ENCODE measurements around the gene TUBA4A. TPM values are rescaled to one million over a fixed set of nuclear protein-coding genes. Genes with fewer than 3 reads are reported as not detected.

TUBA4A gene
- total RNA-seq, 2 donors from 2014 or later = 43.5 to 51.2 TPM

- Histone ChIP-seq H3K27me3 (replicated peaks; ENCODE audit: insufficient read depth) (no peaks in the 10 kb centered on the region), H3K27ac (no peak overlapping the region), H3K9me3 (no peaks in the 10 kb centered on the region), H3K36me3 (peaks cover 0 to 16% of the 10 kb centered on the region in 2 donors), H3K4me1 (replicated peaks) (peaks cover 16% of the 10 kb centered on the region), H3K4me3 (no peak overlapping the region)
- intact Hi-C loops (cut with DNase I) = no loop called here
- DNase-seq (ENCODE audit: low spot score) = no peak
- 85% methylated on average over 16 of the region's 16 CpGs for WGBS
- TF ChIP-seq POLR2A (IDR thresholded peaks at IDR 0.05) = no peak
- no peak for TF ChIP-seq POLR2AphosphoS5 (IDR thresholded peaks at IDR 0.05)
- no peak for TF ChIP-seq CTCF (IDR thresholded peaks at IDR 0.05)
Measured at GRCh38 chr2:219284501-219285372, 31.0 kb upstream of the TUBA4A start.

- DNase-seq (ENCODE audit: low spot score) = no peak
- intact Hi-C loops (cut with DNase I) = no loop called here
- H3K27me3 ChIP-seq (replicated peaks; ENCODE audit: insufficient read depth) = no peaks in the 10 kb centered on the region
- no peak overlapping the region for H3K4me3 ChIP-seq
- TF ChIP-seq POLR2A (IDR thresholded peaks at IDR 0.05) (no peak), CTCF (IDR thresholded peaks at IDR 0.05) (no peak), POLR2AphosphoS5 (IDR thresholded peaks at IDR 0.05) (no peak)
- 90% methylated on average over 17 of the region's 17 CpGs for WGBS
- H3K27ac ChIP-seq = no peak overlapping the region
- H3K36me3 ChIP-seq = peaks cover 0 to 16% of the 10 kb centered on the region in 2 donors
- no peaks in the 10 kb centered on the region for H3K9me3 ChIP-seq
- H3K4me1 ChIP-seq (replicated peaks) = peaks cover 22% of the 10 kb centered on the region
Measured at GRCh38 chr2:219282943-219283581, 29.3 kb upstream of the TUBA4A start.

- intact Hi-C loops (cut with DNase I) = no loop called here
- no peak overlapping the region for H3K27ac ChIP-seq
- DNase-seq (ENCODE audit: low spot score) = no peak
Measured at GRCh38 chr2:219282375-219282774, 28.7 kb upstream of the TUBA4A start.

GRCh38 chr2:219281588-219281987 is 27.9 kb upstream of the TUBA4A start:
- H3K27ac ChIP-seq = peak overlapping the region; percentile 16 to 94
- no peaks in the 10 kb centered on the region for H3K9me3 ChIP-seq
- 71% methylated on average over 8 of the region's 8 CpGs for WGBS
- intact Hi-C loops (cut with DNase I) = no loop called here
- no peaks in the 10 kb centered on the region for H3K27me3 ChIP-seq (replicated peaks; ENCODE audit: insufficient read depth)
- H3K4me1 ChIP-seq (replicated peaks) = peaks cover 22% of the 10 kb centered on the region
- peaks cover 0 to 16% of the 10 kb centered on the region in 2 donors for H3K36me3 ChIP-seq
- H3K4me3 ChIP-seq = no peak overlapping the region
- no peak for TF ChIP-seq POLR2AphosphoS5 (IDR thresholded peaks at IDR 0.05)
- no peak for TF ChIP-seq CTCF (IDR thresholded peaks at IDR 0.05)
- TF ChIP-seq POLR2A (IDR thresholded peaks at IDR 0.05) = no peak
- DNase-seq (ENCODE audit: low spot score) = no peak

More at GRCh38 chr2:219282375-219282774, 28.7 kb upstream of the TUBA4A start:
- Histone ChIP-seq H3K4me1 (replicated peaks) (peaks cover 22% of the 10 kb centered on the region), H3K9me3 (no peaks in the 10 kb centered on the region), H3K36me3 (peaks cover 0 to 16% of the 10 kb centered on the region in 2 donors), H3K4me3 (no peak overlapping the region), H3K27me3 (replicated peaks; ENCODE audit: insufficient read depth) (no peaks in the 10 kb centered on the region)
- TF ChIP-seq POLR2A (IDR thresholded peaks at IDR 0.05) (no peak), CTCF (IDR thresholded peaks at IDR 0.05) (no peak), POLR2AphosphoS5 (IDR thresholded peaks at IDR 0.05) (no peak)
- 90% methylated on average over 5 of the region's 5 CpGs for WGBS
